ENCODE data around the gene ACSF3.

Gene ACSF3

DNA sequence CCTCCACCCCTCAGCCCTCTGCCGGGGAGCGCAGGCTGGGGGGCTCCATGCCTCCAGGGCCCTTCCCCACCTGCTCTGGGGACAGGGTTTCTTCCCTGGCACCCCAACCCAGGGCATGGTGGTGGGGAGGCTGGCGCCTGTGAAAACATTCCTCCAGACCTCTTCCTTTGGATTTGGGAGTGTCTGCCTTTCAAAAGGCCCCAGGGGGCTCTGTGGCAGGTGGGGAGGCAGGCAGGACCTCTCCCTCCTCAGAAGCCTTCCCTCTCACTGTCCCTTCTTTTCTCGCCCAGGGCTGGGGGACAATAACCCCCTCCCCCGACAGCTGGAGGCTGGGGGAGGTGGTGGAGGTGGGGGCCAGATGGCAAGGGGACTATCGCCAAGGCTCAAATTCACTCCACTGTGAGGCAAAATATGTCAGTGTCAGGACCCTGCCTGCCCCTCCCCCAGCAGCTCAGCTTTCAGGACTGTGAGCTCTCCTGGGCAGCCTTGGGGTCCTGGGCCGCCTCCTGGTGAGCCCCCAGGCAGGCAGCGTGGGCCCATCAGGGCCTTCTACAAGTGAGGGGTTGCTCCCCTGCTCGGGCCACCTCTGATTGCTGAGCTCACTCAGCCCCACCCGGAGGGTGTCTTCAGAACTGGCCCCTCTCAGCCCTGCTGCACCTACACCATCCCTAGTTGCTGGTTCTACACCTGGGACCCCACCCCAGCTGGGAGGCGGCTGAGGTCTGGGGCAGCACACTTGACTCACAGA, 79.7 kb downstream of the ACSF3 start:
- Histone ChIP-seq H3K4me2 (ENCODE audit: low read length) (no peak overlapping the region), H3K36me3 (ENCODE audit: control insufficient read depth, insufficient read depth, low read length) (no peaks in the 10 kb centered on the region), H3K27ac (no peak overlapping the region), H2AFZ (no peak overlapping the region), H3K9ac (no peak overlapping the region), H3K4me3 (ENCODE audit: low read depth, low read length) (no peak overlapping the region), H3K27me3 (ENCODE audit: control insufficient read depth, insufficient read depth, low read length) (no peaks in the 10 kb centered on the region), H3K9me3 (ENCODE audit: control insufficient read depth, low read length) (no peaks in the 10 kb centered on the region), H3K4me1 (peaks cover 12% of the 10 kb centered on the region), H3K79me2 (no peaks in the 10 kb centered on the region)
- TF ChIP-seq, protein P1, sequence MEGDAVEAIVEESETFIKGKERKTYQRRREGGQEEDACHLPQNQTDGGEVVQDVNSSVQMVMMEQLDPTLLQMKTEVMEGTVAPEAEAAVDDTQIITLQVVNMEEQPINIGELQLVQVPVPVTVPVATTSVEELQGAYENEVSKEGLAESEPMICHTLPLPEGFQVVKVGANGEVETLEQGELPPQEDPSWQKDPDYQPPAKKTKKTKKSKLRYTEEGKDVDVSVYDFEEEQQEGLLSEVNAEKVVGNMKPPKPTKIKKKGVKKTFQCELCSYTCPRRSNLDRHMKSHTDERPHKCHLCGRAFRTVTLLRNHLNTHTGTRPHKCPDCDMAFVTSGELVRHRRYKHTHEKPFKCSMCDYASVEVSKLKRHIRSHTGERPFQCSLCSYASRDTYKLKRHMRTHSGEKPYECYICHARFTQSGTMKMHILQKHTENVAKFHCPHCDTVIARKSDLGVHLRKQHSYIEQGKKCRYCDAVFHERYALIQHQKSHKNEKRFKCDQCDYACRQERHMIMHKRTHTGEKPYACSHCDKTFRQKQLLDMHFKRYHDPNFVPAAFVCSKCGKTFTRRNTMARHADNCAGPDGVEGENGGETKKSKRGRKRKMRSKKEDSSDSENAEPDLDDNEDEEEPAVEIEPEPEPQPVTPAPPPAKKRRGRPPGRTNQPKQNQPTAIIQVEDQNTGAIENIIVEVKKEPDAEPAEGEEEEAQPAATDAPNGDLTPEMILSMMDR (IDR thresholded peaks at IDR 0.05) = no peak

DNA sequence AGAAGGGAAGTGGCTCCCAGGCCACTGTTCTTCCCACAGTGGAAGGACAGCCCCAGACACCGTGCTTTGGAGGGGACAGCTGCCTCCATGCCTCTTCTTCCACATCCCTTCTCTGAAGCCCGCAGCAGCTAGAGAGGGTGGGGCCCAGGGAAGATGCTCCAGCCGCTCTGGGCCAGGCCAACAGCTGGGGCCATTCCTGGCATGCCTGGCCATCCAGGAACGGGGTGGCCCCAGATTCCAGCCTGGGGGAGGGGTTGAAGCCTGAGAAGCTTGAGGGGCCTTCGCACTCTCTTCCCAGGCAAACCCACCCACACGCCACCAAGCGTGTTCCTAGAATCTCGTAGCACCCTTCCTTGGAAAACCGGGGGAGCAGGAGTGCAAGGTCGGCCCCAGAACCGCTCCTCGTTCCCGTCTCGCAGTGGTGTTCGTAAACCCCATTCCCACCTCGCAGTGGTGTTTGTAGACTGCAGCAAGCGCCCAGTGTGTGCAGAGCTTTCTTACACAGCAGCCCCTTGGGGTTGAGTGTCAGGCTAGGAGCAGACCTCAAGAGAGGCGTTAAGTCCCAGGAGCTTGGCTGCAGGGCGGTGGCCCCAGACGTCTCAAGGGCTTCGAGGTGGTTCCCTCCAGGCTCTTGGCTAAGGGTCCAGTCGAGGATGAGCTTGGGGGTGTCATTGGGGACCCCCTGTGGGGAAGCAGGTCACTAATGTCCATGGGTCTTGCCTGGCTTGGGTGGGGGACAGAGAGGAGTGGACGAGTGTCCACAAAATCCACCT, 80.6 kb downstream of the ACSF3 start:
- Histone ChIP-seq H3K4me3 (ENCODE audit: low read depth, low read length) (no peak overlapping the region), H3K79me2 (no peaks in the 10 kb centered on the region), H3K9ac (no peak overlapping the region), H3K9me3 (ENCODE audit: control insufficient read depth, low read length) (no peaks in the 10 kb centered on the region), H3K27me3 (ENCODE audit: control insufficient read depth, insufficient read depth, low read length) (no peaks in the 10 kb centered on the region), H3K36me3 (ENCODE audit: control insufficient read depth, insufficient read depth, low read length) (no peaks in the 10 kb centered on the region), H3K4me2 (ENCODE audit: low read length) (no peak overlapping the region), H3K4me1 (peaks cover 12% of the 10 kb centered on the region), H2AFZ (no peak overlapping the region), H3K27ac (no peak overlapping the region)
- TF ChIP-seq, protein P1 (IDR thresholded peaks at IDR 0.05) = no peak

DNA sequence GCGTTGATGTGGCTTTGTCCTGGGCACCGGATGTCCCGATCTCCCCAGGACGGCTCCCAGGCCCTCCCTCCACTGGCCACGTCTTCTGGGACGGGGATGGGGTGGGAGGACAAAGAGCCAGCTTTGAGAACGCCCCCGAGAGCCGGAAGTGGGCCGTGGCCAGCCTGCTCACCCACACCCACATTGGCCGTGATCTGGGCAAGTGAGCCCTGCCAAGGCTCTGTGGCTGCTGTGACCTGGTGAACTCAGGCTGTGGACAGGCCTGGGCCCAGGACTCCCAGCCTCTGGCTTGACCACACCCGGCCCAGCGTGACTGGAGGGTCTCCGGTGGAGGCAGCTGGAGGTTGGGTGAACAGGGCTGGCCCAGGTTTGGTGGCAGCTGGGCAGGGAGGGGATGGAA, 81.2 kb downstream of the ACSF3 start:
- Histone ChIP-seq H3K9ac (no peak overlapping the region), H3K36me3 (ENCODE audit: control insufficient read depth, insufficient read depth, low read length) (no peaks in the 10 kb centered on the region), H3K9me3 (ENCODE audit: control insufficient read depth, low read length) (no peaks in the 10 kb centered on the region), H3K79me2 (no peaks in the 10 kb centered on the region), H3K4me1 (peaks cover 12% of the 10 kb centered on the region), H2AFZ (no peak overlapping the region), H3K27me3 (ENCODE audit: control insufficient read depth, insufficient read depth, low read length) (no peaks in the 10 kb centered on the region), H3K4me2 (ENCODE audit: low read length) (no peak overlapping the region), H3K27ac (no peak overlapping the region), H3K4me3 (ENCODE audit: low read depth, low read length) (no peak overlapping the region)
- TF ChIP-seq, protein P1 (IDR thresholded peaks at IDR 0.05) = no peak

DNA sequence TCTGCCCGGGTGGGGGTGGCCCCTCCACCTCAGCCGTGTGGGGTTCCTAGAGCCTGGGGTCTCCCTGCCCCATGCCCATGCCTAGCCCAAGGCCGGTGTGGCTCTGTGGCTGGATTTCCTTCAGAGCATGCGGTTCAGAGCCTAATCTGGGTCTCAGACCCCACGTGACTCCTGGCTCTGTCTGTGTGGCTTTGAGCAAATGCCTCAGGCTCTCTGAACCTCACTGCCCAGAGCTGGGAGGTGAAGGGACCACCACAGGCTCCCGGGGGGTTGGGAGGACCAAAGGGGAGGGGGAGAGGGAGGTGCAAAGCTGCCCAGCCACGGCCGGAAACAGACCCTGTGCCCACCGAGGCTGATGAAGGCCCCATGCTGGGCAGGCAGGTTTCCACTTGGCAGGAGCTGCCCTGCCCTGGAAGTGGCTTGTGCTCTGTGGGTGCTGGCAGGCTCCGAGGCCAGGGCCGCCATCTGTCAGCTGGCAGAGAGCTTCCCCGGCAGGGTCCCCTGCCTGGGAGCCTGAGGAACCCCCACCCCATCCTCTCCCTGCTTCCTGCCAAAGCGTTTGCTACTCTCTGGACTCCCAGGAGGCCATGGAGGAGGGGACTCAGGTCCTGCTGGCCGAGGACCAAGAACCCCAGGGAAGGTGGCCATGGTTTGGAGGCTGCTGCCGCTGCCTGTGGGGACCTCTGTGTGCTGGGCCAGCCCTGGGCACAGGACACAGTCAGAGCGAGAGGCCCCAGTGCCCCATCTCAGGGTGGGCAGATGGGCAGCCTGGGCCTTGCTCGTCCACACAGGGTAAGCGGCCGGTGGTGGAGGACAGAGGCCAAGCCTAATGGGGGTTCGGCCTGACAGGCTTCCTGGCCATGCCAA, 81.9 kb downstream of the ACSF3 start:
- no peaks in the 10 kb centered on the region for H3K27me3 ChIP-seq (ENCODE audit: control insufficient read depth, insufficient read depth, low read length)
- TF ChIP-seq, protein P1 (IDR thresholded peaks at IDR 0.05) = no peak

More for the DNA sequence above, 81.9 kb downstream of the ACSF3 start:
- H3K36me3 ChIP-seq (ENCODE audit: control insufficient read depth, insufficient read depth, low read length) = no peaks in the 10 kb centered on the region
- H3K79me2 ChIP-seq = no peaks in the 10 kb centered on the region
- H3K9ac ChIP-seq = no peak overlapping the region
- H3K9me3 ChIP-seq (ENCODE audit: control insufficient read depth, low read length) = no peaks in the 10 kb centered on the region
- no peak overlapping the region for H3K4me2 ChIP-seq (ENCODE audit: low read length)
- peaks cover 8% of the 10 kb centered on the region for H3K4me1 ChIP-seq
- no peak overlapping the region for H3K4me3 ChIP-seq (ENCODE audit: low read depth, low read length)
- no peak overlapping the region for H2AFZ ChIP-seq
- no peak overlapping the region for H3K27ac ChIP-seq

Measured in parathyroid adenoma (tissue), 2 donors.